IMR-90 (cell line): ENCODE data around the gene MED12L. TPM values are rescaled to one million over a fixed set of nuclear protein-coding genes. Genes with fewer than 3 reads are reported as not detected.

ENCODE experiments used
- ATAC-seq: fragments of 200-7000 bp; cut with Tn5 transposase; 2 replicates; pipeline ENCODE4 v1.9.1; 2020; ENCODE audit warnings: low read depth, mild to moderate bottlenecking, moderate library complexity
- BruUV-seq: library from RNA; stranded (reverse); fragments of 400-500 nt; replicated peaks from 2 replicates; lab custom pipeline; 2021; lab: Mats Ljungman, UMichigan
- CTCF ChIA-PET: fragments of 300-600 bp; formaldehyde crosslinking; extraction: SDS; loops from one replicate; lab custom pipeline; 2021; ENCODE audit warnings: antibody characterized with exemption; lab: Yijun Ruan, JAX
- POLR2A ChIA-PET: fragments of 300-600 bp; sonication (Branson Sonifier 250); formaldehyde crosslinking; loops from one replicate; lab custom pipeline; 2022; ENCODE audit warnings: antibody characterized with exemption; ENCODE audit not compliant: unreplicated experiment; lab: Charles Lee
- DNase-seq: peaks from one replicate; pipeline ENCODE4 v3.0.0; 2013
- H2AFZ ChIP-seq: replicated peaks from 2 replicates; pipeline ENCODE3; 2013; ENCODE audit warnings: low read length, mild to moderate bottlenecking; ENCODE audit not compliant: poor library complexity
- H2AK5ac ChIP-seq: 2 replicates; pipeline ENCODE4 v1.6.1; 2013; ENCODE audit warnings: low read depth, low read length, inconsistent platforms
- H2AK9ac ChIP-seq: replicated peaks from 2 replicates; pipeline ENCODE3; 2013; ENCODE audit warnings: mild to moderate bottlenecking, low read depth, low read length, moderate library complexity; ENCODE audit not compliant: poor library complexity
- H2BK120ac ChIP-seq: 2 replicates; pipeline ENCODE4 v1.6.1; 2013; ENCODE audit warnings: low read depth, low read length, inconsistent platforms
- H2BK15ac ChIP-seq: 3 replicates; pipeline ENCODE4 v1.6.1; 2013; ENCODE audit warnings: low read depth, low read length, inconsistent platforms
- H2BK20ac ChIP-seq: 2 replicates; pipeline ENCODE4 v1.6.1; 2013; ENCODE audit warnings: low read depth, mild to moderate bottlenecking, inconsistent platforms, low read length, moderate library complexity
- H2BK5ac ChIP-seq: 2 replicates; pipeline ENCODE4 v1.6.1; 2013; ENCODE audit warnings: mild to moderate bottlenecking, low read depth, low read length, inconsistent platforms; ENCODE audit not compliant: poor library complexity, severe bottlenecking
- H3K14ac ChIP-seq: replicated peaks from 2 replicates; pipeline ENCODE4 v1.6.1; 2013; ENCODE audit warnings: low read depth, low read length, inconsistent platforms
- H3K18ac ChIP-seq: 2 replicates; pipeline ENCODE4 v1.6.1; 2013; ENCODE audit warnings: low read depth, low read length, control low read depth
- H3K23ac ChIP-seq: 2 replicates; pipeline ENCODE4 v1.6.1; 2013; ENCODE audit warnings: low read depth, low read length, inconsistent platforms
- H3K27ac ChIP-seq: 2 replicates; pipeline ENCODE4 v1.5.1; 2013; ENCODE audit warnings: mild to moderate bottlenecking, control low read depth, low read length; ENCODE audit not compliant: insufficient read depth
- H3K27me3 ChIP-seq: 2 replicates; pipeline ENCODE4 v1.6.1; 2013; ENCODE audit warnings: low read length; ENCODE audit not compliant: control insufficient read depth, insufficient read depth
- H3K36me3 ChIP-seq: 2 replicates; pipeline ENCODE4 v1.6.1; 2013; ENCODE audit warnings: low read length, mixed read lengths; ENCODE audit not compliant: control insufficient read depth, insufficient read depth
- H3K4ac ChIP-seq: 2 replicates; pipeline ENCODE4 v1.6.1; 2013; ENCODE audit warnings: low read depth, low read length, inconsistent platforms
- H3K4me1 ChIP-seq: 2 replicates; pipeline ENCODE4 v1.6.1; 2013; ENCODE audit warnings: low read length, mixed read lengths; ENCODE audit not compliant: control insufficient read depth, insufficient read depth
- H3K4me2 ChIP-seq: 2 replicates; pipeline ENCODE4 v1.6.1; 2013; ENCODE audit warnings: low read depth, mild to moderate bottlenecking, control low read depth, low read length, moderate library complexity
- H3K4me3 ChIP-seq: 2 replicates; pipeline ENCODE4 v1.5.1; 2013; ENCODE audit warnings: low read depth, mild to moderate bottlenecking, control low read depth, low read length, moderate library complexity; ENCODE audit not compliant: insufficient read depth
- H3K56ac ChIP-seq: 2 replicates; pipeline ENCODE4 v1.6.1; 2013; ENCODE audit warnings: low read length, inconsistent platforms; ENCODE audit not compliant: insufficient read depth; ENCODE audit errors: extremely low read depth
- H3K79me1 ChIP-seq, 2 experiments: 2 replicates each; pipeline ENCODE4 v1.6.1; 2013; ENCODE audit warnings: low read length in 2 of 2, inconsistent platforms in 1 of 2, low read depth in 1 of 2
- H3K9ac ChIP-seq: 2 replicates; pipeline ENCODE4 v1.6.1; 2013; ENCODE audit warnings: low read depth, low read length, control low read depth
- H3K9me1 ChIP-seq: 2 replicates; pipeline ENCODE4 v1.6.1; 2013; ENCODE audit warnings: low read length, inconsistent platforms; ENCODE audit not compliant: insufficient read depth
- H3K9me3 ChIP-seq: 2 replicates; pipeline ENCODE4 v1.6.1; 2013; ENCODE audit warnings: low read length; ENCODE audit not compliant: control insufficient read depth, insufficient read depth
- H4K20me1 ChIP-seq: 2 replicates; pipeline ENCODE4 v1.6.1; 2013; ENCODE audit warnings: low read length, inconsistent platforms; ENCODE audit not compliant: insufficient read depth
- H4K5ac ChIP-seq: 2 replicates; pipeline ENCODE4 v1.6.1; 2013; ENCODE audit warnings: mild to moderate bottlenecking, low read depth, low read length, control low read depth
- H4K8ac ChIP-seq, 2 experiments: 2 replicates each; pipeline ENCODE4 v1.6.1; 2013; ENCODE audit warnings: low read depth in 2 of 2, low read length in 2 of 2, control low read depth in 1 of 2, inconsistent platforms in 1 of 2
- H4K91ac ChIP-seq: 2 replicates; pipeline ENCODE4 v1.6.1; 2013; ENCODE audit warnings: low read depth, low read length, inconsistent platforms; ENCODE audit not compliant: insufficient read depth
- BHLHE40 ChIP-seq: fragments of 150-350 bp; IDR thresholded peaks from 2 replicates; pipeline ENCODE4 v1.6.1; 2016; ENCODE audit warnings: mild to moderate bottlenecking, low read depth, low read length
- CEBPB ChIP-seq: IDR thresholded peaks from 2 replicates; pipeline ENCODE4 v1.6.1; 2012; ENCODE audit warnings: low read depth, low read length, improper control_type of control experiment
- CHD1 ChIP-seq: IDR thresholded peaks from 2 replicates; pipeline ENCODE4 v1.6.1; 2012; ENCODE audit warnings: low read depth, low read length, improper control_type of control experiment
- CTCF ChIP-seq: conservative IDR thresholded peaks from 2 replicates; pipeline ENCODE4 v1.5.1; 2012; ENCODE audit warnings: mild to moderate bottlenecking, low read depth, low read length, improper control_type of control experiment
- FOS ChIP-seq: fragments of 150-350 bp; IDR thresholded peaks from 2 replicates; pipeline ENCODE4 v1.6.1; 2016; ENCODE audit warnings: low read depth, low read length
- MAFK ChIP-seq: IDR thresholded peaks from 2 replicates; pipeline ENCODE4 v1.6.1; 2012; ENCODE audit warnings: low read depth, low read length, improper control_type of control experiment
- MAZ ChIP-seq: IDR thresholded peaks from 2 replicates; pipeline ENCODE4 v1.6.1; 2012; ENCODE audit warnings: low read depth, mild to moderate bottlenecking, low read length, improper control_type of control experiment, moderate library complexity, borderline replicate concordance
- MXI1 ChIP-seq: IDR thresholded peaks from 2 replicates; pipeline ENCODE4 v1.6.1; 2012; ENCODE audit warnings: low read depth, mild to moderate bottlenecking, low read length, moderate library complexity, borderline replicate concordance
- NFE2L2 ChIP-seq: fragments of 150-350 bp; IDR thresholded peaks from 2 replicates; pipeline ENCODE4 v1.6.1; 2016; ENCODE audit warnings: low read depth, mild to moderate bottlenecking, low read length
- POLR2A ChIP-seq: IDR thresholded peaks from 2 replicates; pipeline ENCODE4 v1.6.1; 2012; ENCODE audit warnings: mild to moderate bottlenecking, low read depth, low read length
- RAD21 ChIP-seq: IDR thresholded peaks from 2 replicates; pipeline ENCODE4 v1.6.1; 2012; ENCODE audit warnings: low read length, improper control_type of control experiment
- RCOR1 ChIP-seq: IDR thresholded peaks from 2 replicates; pipeline ENCODE4 v1.6.1; 2012; ENCODE audit warnings: mild to moderate bottlenecking, low read length, improper control_type of control experiment; ENCODE audit not compliant: insufficient replicate concordance
- RFX5 ChIP-seq: IDR thresholded peaks from 2 replicates; pipeline ENCODE4 v1.8.0; 2012; ENCODE audit warnings: low read depth, mild to moderate bottlenecking, low read length, moderate library complexity
- SMC3 ChIP-seq: fragments of 150-350 bp; IDR thresholded peaks from 2 replicates; pipeline ENCODE4 v1.6.1; 2016; ENCODE audit warnings: low read depth, mild to moderate bottlenecking, antibody characterized with exemption, low read length, moderate library complexity
- WGBS, 2 experiments: methylation state at CpG; one replicate each; pipeline versions ENCODE4 v1.1.5 to v1.1.7; 2013; ENCODE audit warnings: missing lambda C conversion rate in 2 of 2; ENCODE audit not compliant: insufficient read length in 1 of 2; ENCODE audit errors: extremely low coverage in 2 of 2; 5-methylcytosine and 5-hydroxymethylcytosine counted together
- dilution Hi-C: fragments of 300-500 bp; cut with HindIII; formaldehyde crosslinking; loops from one replicate; pipeline ENCODE4 v1.14.3; 2018; ENCODE audit warnings: low sequenced_read_pairs; ENCODE audit not compliant: unreplicated experiment
- in situ Hi-C: fragments of 300-500 bp; cut with MboI; formaldehyde crosslinking; loops from 3 replicates; pipeline ENCODE4 v1.14.3; 2019; ENCODE audit warnings: low sequenced_read_pairs, inconsistent platforms, mixed read lengths
- intact Hi-C: fragments of 100-400 bp; cut with micrococcal nuclease; formaldehyde crosslinking; loops from 2 replicates; pipeline ENCODE4 v1.10.0; 2022
- polyA plus RNA-seq, 3 experiments: library from polyadenylated mRNA; depleted of rRNA; stranded (reverse); fragments of >200 nt; gene quantifications; 2 replicates each; pipeline ENCODE4 v1.2.3, GENCODE V29; 2012; ENCODE audit warnings: low replicate concordance in 1 of 3
- total RNA-seq: library from RNA; depleted of rRNA; stranded (reverse); fragments of >200 nt; gene quantifications from 2 replicates; pipeline ENCODE4 v1.2.3, GENCODE V29; 2012
- TF ChIP-seq, protein P1 (sequence below): fragments of 150-350 bp; IDR thresholded peaks from 2 replicates; pipeline ENCODE4 v1.6.1; 2017; ENCODE audit warnings: mild to moderate bottlenecking, antibody characterized with exemption, low read length, low read depth
- TF ChIP-seq, protein P2 (sequence below): fragments of 150-350 bp; IDR thresholded peaks from 2 replicates; pipeline ENCODE4 v1.6.1; 2016; ENCODE audit warnings: low read depth, mild to moderate bottlenecking, low read length, moderate library complexity, borderline replicate concordance

MED12L gene
- total and polyA plus RNA-seq, 2 of the 4 experiments (the other 2 are of a cell fraction): 0.05 to 0.18 TPM

DNA sequence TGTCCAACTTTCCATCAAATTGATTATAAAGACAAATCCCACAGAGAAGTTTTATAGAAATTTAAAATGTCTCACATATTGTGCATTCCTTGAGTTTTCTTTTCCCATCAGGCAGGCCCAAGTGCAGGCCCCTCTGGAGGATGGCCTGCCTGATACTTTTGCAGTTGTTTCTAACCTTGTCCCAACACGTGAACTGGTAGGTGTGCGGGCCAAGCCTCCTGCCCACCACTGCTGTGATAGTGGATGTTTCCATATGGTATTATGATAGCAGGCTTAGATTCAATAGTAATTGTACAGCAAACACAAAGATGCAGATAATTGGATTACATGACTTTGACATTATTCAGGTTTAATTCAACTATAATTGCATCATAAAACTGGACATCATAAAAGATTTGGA, 297.6 kb downstream of the MED12L start:
- dilution Hi-C loops (no loop called here), in situ Hi-C loops (no loop called here), intact Hi-C loops (no loop called here)
- no peak overlapping the region for H4K91ac ChIP-seq
- no peak overlapping the region for H2BK120ac ChIP-seq
- no peaks in the 10 kb centered on the region for H3K4me1 ChIP-seq
- DNase-seq: no peak
- no TSS peak for BruUV-seq
- H3K4ac ChIP-seq: no peak overlapping the region
- no peak overlapping the region for H2AFZ ChIP-seq
- no peak overlapping the region for H3K14ac ChIP-seq
- H3K27me3 ChIP-seq: no peaks in the 10 kb centered on the region
- H3K23ac ChIP-seq: no peak overlapping the region
- H3K9me3 ChIP-seq: no peaks in the 10 kb centered on the region
- no peak for TF ChIP-seq NFE2L2
- no peak for TF ChIP-seq BHLHE40
- TF ChIP-seq, protein P1, sequence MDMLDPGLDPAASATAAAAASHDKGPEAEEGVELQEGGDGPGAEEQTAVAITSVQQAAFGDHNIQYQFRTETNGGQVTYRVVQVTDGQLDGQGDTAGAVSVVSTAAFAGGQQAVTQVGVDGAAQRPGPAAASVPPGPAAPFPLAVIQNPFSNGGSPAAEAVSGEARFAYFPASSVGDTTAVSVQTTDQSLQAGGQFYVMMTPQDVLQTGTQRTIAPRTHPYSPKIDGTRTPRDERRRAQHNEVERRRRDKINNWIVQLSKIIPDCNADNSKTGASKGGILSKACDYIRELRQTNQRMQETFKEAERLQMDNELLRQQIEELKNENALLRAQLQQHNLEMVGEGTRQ: no peak
- TF ChIP-seq, protein P2, sequence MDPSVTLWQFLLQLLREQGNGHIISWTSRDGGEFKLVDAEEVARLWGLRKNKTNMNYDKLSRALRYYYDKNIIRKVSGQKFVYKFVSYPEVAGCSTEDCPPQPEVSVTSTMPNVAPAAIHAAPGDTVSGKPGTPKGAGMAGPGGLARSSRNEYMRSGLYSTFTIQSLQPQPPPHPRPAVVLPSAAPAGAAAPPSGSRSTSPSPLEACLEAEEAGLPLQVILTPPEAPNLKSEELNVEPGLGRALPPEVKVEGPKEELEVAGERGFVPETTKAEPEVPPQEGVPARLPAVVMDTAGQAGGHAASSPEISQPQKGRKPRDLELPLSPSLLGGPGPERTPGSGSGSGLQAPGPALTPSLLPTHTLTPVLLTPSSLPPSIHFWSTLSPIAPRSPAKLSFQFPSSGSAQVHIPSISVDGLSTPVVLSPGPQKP: no peak
- no peak for TF ChIP-seq CTCF
- TF ChIP-seq POLR2A: no peak
- no peak for TF ChIP-seq RFX5
- no peak for TF ChIP-seq MAFK
- TF ChIP-seq MXI1: no peak
- no peak for TF ChIP-seq MAZ
- TF ChIP-seq RCOR1: no peak
- no peak for TF ChIP-seq RAD21
- TF ChIP-seq CEBPB: no peak
- TF ChIP-seq CHD1: no peak
- no peak for TF ChIP-seq FOS
- no peak for TF ChIP-seq SMC3
- H4K20me1 ChIP-seq: no peaks in the 10 kb centered on the region
- no peak overlapping the region for H3K4me3 ChIP-seq
- H3K56ac ChIP-seq: no peak overlapping the region
- no peaks in the 10 kb centered on the region for H3K9me1 ChIP-seq
- H3K18ac ChIP-seq: no peak overlapping the region
- no peak overlapping the region for H2BK5ac ChIP-seq
- ATAC-seq: no peak
- H2AK9ac ChIP-seq: no peak overlapping the region
- POLR2A ChIA-PET: no interaction called here
- no peak overlapping the region for H4K5ac ChIP-seq
- WGBS, 2 experiments: no CpG with 5 or more reads among the region's 2 CpGs
- no peak overlapping the region for H2BK20ac ChIP-seq
- no peaks in the 10 kb centered on the region for H3K79me1 ChIP-seq
- H3K27ac ChIP-seq: no peak overlapping the region
- H3K4me2 ChIP-seq: no peak overlapping the region
- H2AK5ac ChIP-seq: no peak overlapping the region
- H4K8ac ChIP-seq: no peak overlapping the region
- H3K9ac ChIP-seq: no peak overlapping the region
- no peak overlapping the region for H2BK15ac ChIP-seq
- CTCF ChIA-PET: interaction anchor here (0.8 kb wide), 1 partner anchor 43 kb away, joined by 3 read pairs; no protein-coding TSS in a partner anchor
- H3K36me3 ChIP-seq: no peaks in the 10 kb centered on the region
